Hematopoietic multipotent progenitor cell treated with erythropoietin and hydrocortisone succinate and interleukin-3 and kit ligand, for 4 days (in vitro differentiated cells): ENCODE measurements around the gene SNX11.

Experiments
- DNase-seq: peaks from one replicate; pipeline ENCODE4 v3.0.0-alpha.2; 2015

The SNX11 gene

DNA sequence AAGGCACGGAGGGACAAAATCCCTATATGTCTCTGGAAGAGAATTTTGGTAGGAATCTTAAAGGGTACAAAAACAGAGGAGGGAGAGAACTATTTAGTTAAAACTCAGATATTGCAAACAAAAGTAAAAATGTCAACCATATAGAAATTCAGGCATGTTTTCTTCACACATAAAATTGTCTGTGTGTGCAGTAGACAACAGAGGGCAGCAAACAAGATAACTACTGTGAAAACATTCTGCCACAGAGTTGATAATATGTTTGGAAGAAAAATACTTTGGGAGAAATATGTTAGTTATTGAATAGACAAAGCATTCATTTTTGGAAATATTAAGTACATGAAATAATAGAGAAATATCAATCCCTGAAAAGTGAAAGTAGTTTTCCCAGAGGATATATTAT is 56.2 kb downstream of the SNX11 start:
- peak; percentile 29 for DNase-seq

DNA sequence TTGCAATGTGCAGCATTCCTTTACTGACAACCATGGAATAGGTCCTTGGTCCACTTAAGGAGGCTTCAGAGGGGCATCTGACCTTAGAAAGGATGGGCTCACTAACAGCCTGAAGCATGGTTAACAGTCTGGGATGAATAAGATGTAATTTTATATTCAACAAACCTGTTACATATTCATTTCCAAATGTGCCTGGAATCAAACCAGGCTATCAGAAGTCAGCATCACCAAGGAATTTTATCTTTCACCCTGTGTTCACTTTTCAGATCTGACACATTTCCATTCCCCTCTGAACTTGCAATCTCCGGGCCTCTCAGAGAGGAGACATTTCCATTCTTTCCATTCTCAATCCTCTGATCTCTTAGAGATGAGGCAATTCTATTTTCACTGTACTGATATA is 62.4 kb downstream of the SNX11 start:
- no peak for DNase-seq
